Measurements from ENCODE around the gene TRAIP.
A peak's percentile ranks its signal among the peaks of the same experiment; 100 is the strongest.

The TRAIP gene

DNA sequence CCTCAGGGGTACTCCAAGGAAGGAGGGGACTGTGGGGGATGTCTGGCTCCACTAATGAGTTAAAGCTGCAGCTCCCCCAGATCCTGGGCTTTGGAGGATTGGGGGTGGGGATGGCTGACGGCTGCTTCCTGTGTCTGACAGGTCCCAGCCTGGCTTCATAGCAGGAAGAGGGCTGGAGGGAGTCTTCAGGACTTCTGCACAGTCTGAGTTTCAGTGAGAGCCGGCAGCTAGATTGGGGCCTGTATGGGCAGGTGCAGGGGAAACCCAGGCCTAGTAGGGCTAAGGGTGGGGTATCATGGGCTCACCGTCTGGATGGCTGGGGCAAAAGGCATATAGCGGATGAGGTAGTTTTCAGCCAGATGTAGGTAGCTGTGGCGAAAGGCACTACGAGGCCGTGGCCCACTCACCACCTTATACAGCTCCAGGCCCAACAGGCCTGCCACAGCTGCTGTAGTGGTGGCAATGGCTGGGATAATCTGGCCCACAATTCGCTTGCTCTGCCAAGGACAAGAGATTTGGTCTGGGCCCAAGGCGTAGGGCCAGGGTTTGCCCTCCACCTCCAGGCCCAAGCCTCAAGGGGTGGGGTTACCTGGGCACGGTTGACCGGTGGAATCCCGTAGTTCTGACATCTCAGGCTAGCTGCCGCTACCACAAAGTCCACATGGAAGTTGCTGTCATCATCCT is 48.8 kb downstream of the TRAIP start:
- Histone ChIP-seq H3K9ac (ENCODE audit: low read length) (no peak overlapping the region), H3K27ac (ENCODE audit: low read length) (no peak overlapping the region), H3K4me1 (ENCODE audit: low read length) (peaks cover 16% of the 10 kb centered on the region), H3K9me3 (ENCODE audit: insufficient read depth, low read length) (no peaks in the 10 kb centered on the region), H3K27me3 (ENCODE audit: low read depth, low read length) (peaks cover 10% of the 10 kb centered on the region), H3K4me3 (ENCODE audit: low read length) (no peak overlapping the region), H2AFZ (ENCODE audit: low read depth, low read length) (no peak overlapping the region), H3K4me2 (ENCODE audit: low read length) (no peak overlapping the region), H4K20me1 (ENCODE audit: insufficient read depth, low read length) (no peaks in the 10 kb centered on the region), H3K36me3 (replicated peaks; ENCODE audit: low read depth, low read length) (no peaks in the 10 kb centered on the region), H3K79me2 (ENCODE audit: low read length) (no peaks in the 10 kb centered on the region)
- no peak for TF ChIP-seq EZH2phosphoT487 (IDR thresholded peaks at IDR 0.05; ENCODE audit: low read depth)
- no peak for TF ChIP-seq CTCF (IDR thresholded peaks at IDR 0.05; ENCODE audit: low read depth, low read length)

- TF ChIP-seq CTCF (IDR thresholded peaks at IDR 0.05; ENCODE audit: low read depth, low read length) (no peak), EZH2phosphoT487 (IDR thresholded peaks at IDR 0.05; ENCODE audit: low read depth) (no peak)
- Histone ChIP-seq H3K79me2 (ENCODE audit: low read length) (no peaks in the 10 kb centered on the region), H2AFZ (ENCODE audit: low read depth, low read length) (no peak overlapping the region), H3K4me3 (ENCODE audit: low read length) (no peak overlapping the region), H3K4me2 (ENCODE audit: low read length) (no peak overlapping the region), H3K9ac (ENCODE audit: low read length) (no peak overlapping the region), H3K27me3 (ENCODE audit: low read depth, low read length) (peaks cover 11% of the 10 kb centered on the region), H3K36me3 (replicated peaks; ENCODE audit: low read depth, low read length) (no peaks in the 10 kb centered on the region), H3K9me3 (ENCODE audit: insufficient read depth, low read length) (no peaks in the 10 kb centered on the region), H3K4me1 (ENCODE audit: low read length) (peaks cover 16% of the 10 kb centered on the region), H4K20me1 (ENCODE audit: insufficient read depth, low read length) (no peaks in the 10 kb centered on the region), H3K27ac (ENCODE audit: low read length) (no peak overlapping the region)
These were observed 49.5 kb downstream of the TRAIP start for GRCh38 chr3:49806850-49807249.

GRCh38 chr3:49805897-49806701 is 50.3 kb downstream of the TRAIP start:
- H3K36me3 ChIP-seq (replicated peaks; ENCODE audit: low read depth, low read length), result no peaks in the 10 kb centered on the region
- H3K9me3 ChIP-seq (ENCODE audit: insufficient read depth, low read length), result no peaks in the 10 kb centered on the region
- H3K27ac ChIP-seq (ENCODE audit: low read length), result no peak overlapping the region
- H4K20me1 ChIP-seq (ENCODE audit: insufficient read depth, low read length), result no peaks in the 10 kb centered on the region
- 0 out of 2 replicates have a peak overlapping the region, but pooled peaks have one; percentile 5 for H3K4me2 ChIP-seq (ENCODE audit: low read length)
- TF ChIP-seq EZH2phosphoT487 (IDR thresholded peaks at IDR 0.05; ENCODE audit: low read depth) (no peak), CTCF (IDR thresholded peaks at IDR 0.05; ENCODE audit: low read depth, low read length) (no peak)
- H3K4me3 ChIP-seq (ENCODE audit: low read length), result no peak overlapping the region
- H2AFZ ChIP-seq (ENCODE audit: low read depth, low read length), result no peak overlapping the region
- peaks cover 18% of the 10 kb centered on the region for H3K27me3 ChIP-seq (ENCODE audit: low read depth, low read length)
- no peak overlapping the region for H3K9ac ChIP-seq (ENCODE audit: low read length)
- H3K79me2 ChIP-seq (ENCODE audit: low read length), result no peaks in the 10 kb centered on the region
- H3K4me1 ChIP-seq (ENCODE audit: low read length), result peaks cover 16% of the 10 kb centered on the region

- Histone ChIP-seq H3K4me1 (ENCODE audit: low read length) (peaks cover 16% of the 10 kb centered on the region), H4K20me1 (ENCODE audit: insufficient read depth, low read length) (no peaks in the 10 kb centered on the region), H3K9ac (ENCODE audit: low read length) (no peak overlapping the region), H3K27ac (ENCODE audit: low read length) (no peak overlapping the region), H3K4me2 (ENCODE audit: low read length) (0 out of 2 replicates have a peak overlapping the region, but pooled peaks have one; percentile 5), H3K36me3 (replicated peaks; ENCODE audit: low read depth, low read length) (no peaks in the 10 kb centered on the region), H3K4me3 (ENCODE audit: low read length) (no peak overlapping the region), H3K9me3 (ENCODE audit: insufficient read depth, low read length) (no peaks in the 10 kb centered on the region), H3K79me2 (ENCODE audit: low read length) (no peaks in the 10 kb centered on the region), H2AFZ (ENCODE audit: low read depth, low read length) (no peak overlapping the region), H3K27me3 (ENCODE audit: low read depth, low read length) (peaks cover 20% of the 10 kb centered on the region)
- TF ChIP-seq EZH2phosphoT487 (IDR thresholded peaks at IDR 0.05; ENCODE audit: low read depth) (no peak), CTCF (IDR thresholded peaks at IDR 0.05; ENCODE audit: low read depth, low read length) (no peak)
These were observed 51.0 kb downstream of the TRAIP start for GRCh38 chr3:49805367-49805782.
